Smooth muscle cell (in vitro differentiated cells): ENCODE results near the gene ZNF800. TPM values are rescaled to one million over a fixed set of nuclear protein-coding genes. Genes with fewer than 3 reads are reported as not detected.

ENCODE experiments used
- DNase-seq: peaks from one replicate; lab custom pipeline; 2025; ENCODE audit not compliant: unreplicated experiment; lab: John Stamatoyannopoulos, UW
- H2AFZ ChIP-seq: fragments of 200-600 bp; sonication (generic); 2 replicates; pipeline ENCODE4 v1.6.0; 2016; ENCODE audit warnings: antibody characterized with exemption, low read depth, mild to moderate bottlenecking
- H3F3A ChIP-seq: fragments of 200-600 bp; sonication (generic); 2 replicates; pipeline ENCODE4 v1.6.0; 2017; ENCODE audit warnings: antibody characterized with exemption, low read depth
- H3K27ac ChIP-seq: fragments of 200-600 bp; sonication (generic); 2 replicates; pipeline ENCODE4 v1.5.1; 2016; ENCODE audit warnings: low read depth, mild to moderate bottlenecking
- H3K27me3 ChIP-seq: fragments of 200-600 bp; sonication (generic); 2 replicates; pipeline ENCODE4 v1.6.1; 2016; ENCODE audit warnings: low read depth, mild to moderate bottlenecking
- H3K36me3 ChIP-seq: fragments of 200-600 bp; sonication (generic); 2 replicates; pipeline ENCODE4 v1.5.1; 2016; ENCODE audit warnings: low read depth
- H3K4me1 ChIP-seq: fragments of 200-600 bp; sonication (generic); 2 replicates; pipeline ENCODE4 v1.5.1; 2016; ENCODE audit warnings: low read depth
- H3K4me2 ChIP-seq: fragments of 200-600 bp; sonication (generic); 2 replicates; pipeline ENCODE4 v1.6.0; 2016; ENCODE audit warnings: mild to moderate bottlenecking
- H3K4me3 ChIP-seq: fragments of 200-600 bp; sonication (generic); 2 replicates; pipeline ENCODE4 v1.5.1; 2016; ENCODE audit warnings: mild to moderate bottlenecking
- H3K79me2 ChIP-seq: fragments of 200-600 bp; sonication (generic); 2 replicates; pipeline ENCODE4 v1.6.0; 2016; ENCODE audit warnings: low read depth, mild to moderate bottlenecking
- H3K9ac ChIP-seq: fragments of 200-600 bp; sonication (generic); 2 replicates; pipeline ENCODE4 v1.6.0; 2016; ENCODE audit warnings: low read depth
- H3K9me3 ChIP-seq: fragments of 200-600 bp; sonication (generic); replicated peaks from 2 replicates; pipeline ENCODE4 v1.5.1; 2016; ENCODE audit warnings: low read depth
- H4K20me1 ChIP-seq: fragments of 200-600 bp; sonication (generic); 2 replicates; pipeline ENCODE4 v1.6.0; 2016; ENCODE audit warnings: low read depth
- CTCF ChIP-seq: fragments of 200-600 bp; sonication (generic); IDR thresholded peaks from 2 replicates; pipeline ENCODE4 v1.5.1; 2017; ENCODE audit warnings: borderline replicate concordance, mild to moderate bottlenecking, antibody characterized with exemption; ENCODE audit not compliant: insufficient read depth, poor library complexity, severe bottlenecking
- WGBS: methylation state at CpG from one replicate; pipeline ENCODE4 v1.1.7; 2016; ENCODE audit warnings: low lambda C conversion rate; 5-methylcytosine and 5-hydroxymethylcytosine counted together
- polyA plus RNA-seq: library from polyadenylated mRNA; unstranded; fragments of >200 nt; fragmentation: Nextera tagmentation; extraction: Ambion mirVana; gene quantifications from 2 replicates; pipeline ENCODE4 v1.2.1, GENCODE V29; 2016
- total RNA-seq: library from RNA; depleted of rRNA; stranded (reverse); fragments of >200 nt; gene quantifications from 2 replicates; pipeline ENCODE4 v1.2.3, GENCODE V29; 2014

The ZNF800 gene
- total and polyA plus RNA-seq, 2 experiments from 2014 or later, result 12.8 to 23.5 TPM

DNA sequence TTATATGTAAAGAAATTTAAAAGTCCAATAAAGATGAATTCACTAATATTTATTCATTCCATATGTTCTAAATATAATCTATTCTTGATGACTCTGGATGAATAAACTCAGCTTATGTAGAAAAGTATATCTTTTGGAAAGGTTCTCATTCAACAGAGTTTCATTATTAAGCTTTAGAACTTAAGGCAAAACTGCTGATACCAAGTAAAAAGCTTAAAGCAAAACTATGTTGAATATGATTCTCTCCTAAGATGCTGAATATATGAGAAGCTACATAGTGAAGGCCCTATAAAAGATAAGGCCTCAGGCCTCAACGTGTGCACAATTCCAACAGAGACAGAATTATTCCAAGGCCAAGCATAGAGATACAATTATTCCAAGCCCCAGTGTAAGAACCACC lies 30.8 kb downstream of the ZNF800 start:
- Histone ChIP-seq H3F3A (no peaks in the 10 kb centered on the region), H3K4me1 (no peaks in the 10 kb centered on the region), H4K20me1 (peaks cover 75% of the 10 kb centered on the region), H3K9ac (no peak overlapping the region), H3K27me3 (no peaks in the 10 kb centered on the region), H3K36me3 (no peaks in the 10 kb centered on the region), H3K79me2 (peaks cover 8% of the 10 kb centered on the region), H3K4me3 (no peak overlapping the region), H2AFZ (no peak overlapping the region), H3K4me2 (no peak overlapping the region), H3K27ac (no peak overlapping the region), H3K9me3 (no peaks in the 10 kb centered on the region)
- no peak for DNase-seq
- 96% methylated on average over 1 of the region's 1 CpG for WGBS
- TF ChIP-seq CTCF, result no peak

DNA sequence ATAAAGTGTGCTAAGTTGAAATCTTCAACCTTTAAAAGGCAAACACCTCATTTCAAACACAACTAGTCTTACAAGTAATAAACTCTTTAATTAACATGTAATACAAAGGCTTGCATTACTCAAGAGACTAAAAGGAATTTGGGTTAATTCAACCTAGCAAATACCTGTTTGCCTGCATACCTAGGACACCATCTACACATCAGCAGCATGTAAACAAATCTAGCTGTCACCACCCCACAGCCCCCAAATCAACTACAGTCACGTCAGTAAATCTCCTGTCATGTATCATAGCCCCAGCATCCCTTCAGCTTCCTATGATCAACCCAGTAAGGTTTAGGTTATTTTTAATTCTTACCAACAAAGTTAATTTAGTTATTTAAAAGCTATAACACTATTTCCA lies 33.5 kb downstream of the ZNF800 start:
- no peaks in the 10 kb centered on the region for H3F3A ChIP-seq
- H3K36me3 ChIP-seq, result no peaks in the 10 kb centered on the region
- no peaks in the 10 kb centered on the region for H3K79me2 ChIP-seq
- H3K4me2 ChIP-seq, result no peak overlapping the region
- DNase-seq, result no peak
- peaks cover 48% of the 10 kb centered on the region for H4K20me1 ChIP-seq
- H3K27me3 ChIP-seq, result no peaks in the 10 kb centered on the region
- H3K4me1 ChIP-seq, result no peaks in the 10 kb centered on the region
- TF ChIP-seq CTCF, result no peak
- 80% methylated on average over 1 of the region's 1 CpG for WGBS
- no peak overlapping the region for H2AFZ ChIP-seq
- H3K27ac ChIP-seq, result no peak overlapping the region
- no peak overlapping the region for H3K9ac ChIP-seq
- H3K4me3 ChIP-seq, result no peak overlapping the region
- no peaks in the 10 kb centered on the region for H3K9me3 ChIP-seq

DNA sequence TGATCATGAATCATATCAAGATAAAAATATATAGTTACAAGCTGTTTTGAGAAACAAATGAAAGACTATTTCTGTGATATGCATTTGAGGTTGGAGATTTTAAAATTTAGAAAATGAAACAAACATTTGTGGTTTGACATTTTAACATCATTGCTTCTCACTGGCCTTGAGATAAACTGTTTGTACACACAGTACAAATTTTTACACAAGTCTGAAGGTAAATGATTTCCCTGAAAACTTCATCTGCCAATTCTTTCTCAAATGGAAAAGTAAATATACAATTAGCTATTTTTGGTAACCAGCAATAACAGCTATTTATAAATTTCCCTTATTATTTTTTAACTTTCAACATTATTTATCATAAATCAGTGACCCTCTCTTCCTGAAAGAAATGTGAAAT lies 38.6 kb downstream of the ZNF800 start:
- Histone ChIP-seq H3K27ac (no peak overlapping the region), H3K27me3 (no peaks in the 10 kb centered on the region), H3K9ac (no peak overlapping the region), H4K20me1 (peaks cover 12% of the 10 kb centered on the region), H3K9me3 (no peaks in the 10 kb centered on the region), H3F3A (no peaks in the 10 kb centered on the region), H3K79me2 (no peaks in the 10 kb centered on the region), H2AFZ (no peak overlapping the region), H3K4me1 (no peaks in the 10 kb centered on the region), H3K4me2 (no peak overlapping the region), H3K4me3 (no peak overlapping the region), H3K36me3 (no peaks in the 10 kb centered on the region)
- no peak for TF ChIP-seq CTCF
- DNase-seq, result no peak

GRCh38 chr7:127350586-127350985 lies 41.9 kb downstream of the ZNF800 start:
- TF ChIP-seq CTCF, result no peak
- Histone ChIP-seq H3K4me1 (peaks cover 5% of the 10 kb centered on the region), H3K36me3 (no peaks in the 10 kb centered on the region), H2AFZ (no peak overlapping the region), H3K4me2 (no peak overlapping the region), H3K9me3 (no peaks in the 10 kb centered on the region), H3K4me3 (no peak overlapping the region), H3K27me3 (no peaks in the 10 kb centered on the region), H3F3A (no peaks in the 10 kb centered on the region), H4K20me1 (peaks cover 3% of the 10 kb centered on the region), H3K9ac (no peak overlapping the region), H3K27ac (no peak overlapping the region), H3K79me2 (no peaks in the 10 kb centered on the region)
- 84% methylated on average over 3 of the region's 3 CpGs for WGBS
- DNase-seq, result no peak
